DMS114 treated with DMSO at 0.1 percent for 48 hours (cell line): ENCODE measurements around the gene PRDX5.
"Not testable (repeated sequence)": the region's sequence is repeated elsewhere in the genome, so short reads cannot be mapped to it uniquely, and the experiment has no call there.

Experiments
- DNase-seq: peaks from one replicate; lab custom pipeline; 2025; ENCODE audit not compliant: unreplicated experiment; lab: John Stamatoyannopoulos, UW

Gene PRDX5

GRCh38 chr11:64305075-64305690 lies 12.7 kb upstream of the PRDX5 start, which contains the start of gene ESRRA:
TSS of gene ESRRA (plus strand) at chr11:64305524. CDS start at chr11:64307180, 1,656 bp downstream.
- DNase-seq = peak; percentile 98

- DNase-seq = no peak
Measured at GRCh38 chr11:64305691-64306562, 12.0 kb upstream of the PRDX5 start.

GRCh38 chr11:64306563-64306875 lies 11.4 kb upstream of the PRDX5 start:
- DNase-seq = no peak

- no peak for DNase-seq
Measured at GRCh38 chr11:64306876-64307622, 10.9 kb upstream of the PRDX5 start.

- DNase-seq = not testable (repeated sequence)
Measured at GRCh38 chr11:64307795-64308194, 10.1 kb upstream of the PRDX5 start.

GRCh38 chr11:64312947-64313346 lies 5.0 kb upstream of the PRDX5 start:
- no peak for DNase-seq

- no peak for DNase-seq
Measured at GRCh38 chr11:64313491-64314145, 4.3 kb upstream of the PRDX5 start.

- DNase-seq = no peak
Measured at GRCh38 chr11:64314146-64314804, 3.6 kb upstream of the PRDX5 start.

- DNase-seq = no peak
Measured at GRCh38 chr11:64314805-64315561, 2.9 kb upstream of the PRDX5 start.

- DNase-seq = not testable (repeated sequence)
Measured at GRCh38 chr11:64315667-64316526, 2.0 kb upstream of the PRDX5 start.

GRCh38 chr11:64316672-64317324 lies 1.1 kb upstream of the PRDX5 start:
- DNase-seq = no peak

GRCh38 chr11:64317325-64317960 lies 478 bp upstream of the PRDX5 start, which contains the start of gene TRMT112:
TSS of gene TRMT112 (minus strand) at chr11:64317559. CDS start at chr11:64317526, 33 bp downstream.
- peak; percentile 96 for DNase-seq

GRCh38 chr11:64318766-64319761 lies 1.1 kb downstream of the PRDX5 start:
- no peak for DNase-seq

- no peak for DNase-seq
Measured at GRCh38 chr11:64320556-64320955, 2.6 kb downstream of the PRDX5 start.

- no peak for DNase-seq
Measured at GRCh38 chr11:64321026-64321425, 3.1 kb downstream of the PRDX5 start.

- no peak for DNase-seq
Measured at GRCh38 chr11:64321533-64321932, 3.6 kb downstream of the PRDX5 start.

GRCh38 chr11:64322925-64323260 lies 5.0 kb downstream of the PRDX5 start:
- DNase-seq = no peak
